ENCODE measurements around the gene ERV3-1.

GRCh38 chr7:64965594-64965993 lies 40.9 kb downstream of the ERV3-1 start:
- TF ChIP-seq POLR2A (IDR thresholded peaks at IDR 0.05), result no peak
- no peak for TF ChIP-seq CTCF (IDR thresholded peaks at IDR 0.05)
- TF ChIP-seq POLR2AphosphoS5 (IDR thresholded peaks at IDR 0.05), result no peak

Data from prostate gland (tissue), 2 donors.